Measurements from ENCODE around the gene COBLL1.

DNA sequence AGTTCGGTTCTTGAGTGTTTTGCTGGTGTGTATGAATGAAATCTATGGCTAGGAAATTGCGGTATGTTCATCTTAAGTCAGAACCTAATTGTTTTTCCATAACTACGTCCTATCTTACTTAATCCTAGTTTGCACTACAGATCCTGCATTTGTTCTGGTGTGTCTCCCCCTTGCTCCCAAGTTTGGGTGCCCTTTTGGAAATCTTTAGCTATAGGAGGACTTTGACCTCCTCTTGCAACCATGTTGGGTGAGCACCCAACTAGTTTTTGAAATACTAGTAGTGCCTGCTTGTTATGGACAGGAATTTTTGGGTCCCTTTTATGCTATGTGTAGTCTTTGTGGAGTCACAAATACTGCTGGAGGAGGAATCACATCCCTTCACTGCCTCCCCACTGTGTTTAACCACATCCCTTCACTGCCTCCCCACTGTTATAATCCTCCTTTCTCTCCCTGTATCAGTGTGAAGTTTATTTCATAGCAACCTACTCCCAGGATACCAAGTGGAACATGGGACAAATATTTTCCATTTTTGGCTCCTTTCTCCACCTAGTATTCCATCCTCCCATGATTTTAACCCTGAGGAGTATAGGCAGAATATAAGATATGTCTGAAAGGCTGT, 26.3 kb upstream of the COBLL1 start:
- TF ChIP-seq, protein P1, sequence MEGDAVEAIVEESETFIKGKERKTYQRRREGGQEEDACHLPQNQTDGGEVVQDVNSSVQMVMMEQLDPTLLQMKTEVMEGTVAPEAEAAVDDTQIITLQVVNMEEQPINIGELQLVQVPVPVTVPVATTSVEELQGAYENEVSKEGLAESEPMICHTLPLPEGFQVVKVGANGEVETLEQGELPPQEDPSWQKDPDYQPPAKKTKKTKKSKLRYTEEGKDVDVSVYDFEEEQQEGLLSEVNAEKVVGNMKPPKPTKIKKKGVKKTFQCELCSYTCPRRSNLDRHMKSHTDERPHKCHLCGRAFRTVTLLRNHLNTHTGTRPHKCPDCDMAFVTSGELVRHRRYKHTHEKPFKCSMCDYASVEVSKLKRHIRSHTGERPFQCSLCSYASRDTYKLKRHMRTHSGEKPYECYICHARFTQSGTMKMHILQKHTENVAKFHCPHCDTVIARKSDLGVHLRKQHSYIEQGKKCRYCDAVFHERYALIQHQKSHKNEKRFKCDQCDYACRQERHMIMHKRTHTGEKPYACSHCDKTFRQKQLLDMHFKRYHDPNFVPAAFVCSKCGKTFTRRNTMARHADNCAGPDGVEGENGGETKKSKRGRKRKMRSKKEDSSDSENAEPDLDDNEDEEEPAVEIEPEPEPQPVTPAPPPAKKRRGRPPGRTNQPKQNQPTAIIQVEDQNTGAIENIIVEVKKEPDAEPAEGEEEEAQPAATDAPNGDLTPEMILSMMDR (IDR thresholded peaks at IDR 0.05; ENCODE audit: poor library complexity) = no peak
- TF ChIP-seq EZH2 (IDR thresholded peaks at IDR 0.05; ENCODE audit: borderline replicate concordance) (no peak), EZH2phosphoT487 (IDR thresholded peaks at IDR 0.05; ENCODE audit: low read depth, severe bottlenecking, unreplicated experiment) (no peak)

All from hepatocyte (in vitro differentiated cells).